GM12801 (cell line): ENCODE results near the gene PATZ1.

Experiments
- TF ChIP-seq, protein P1 (sequence below): IDR thresholded peaks from one replicate; pipeline ENCODE4 v1.5.1; 2011; ENCODE audit warnings: control low read depth; ENCODE audit not compliant: insufficient read length; ENCODE audit errors: extremely low read depth

Gene PATZ1

DNA sequence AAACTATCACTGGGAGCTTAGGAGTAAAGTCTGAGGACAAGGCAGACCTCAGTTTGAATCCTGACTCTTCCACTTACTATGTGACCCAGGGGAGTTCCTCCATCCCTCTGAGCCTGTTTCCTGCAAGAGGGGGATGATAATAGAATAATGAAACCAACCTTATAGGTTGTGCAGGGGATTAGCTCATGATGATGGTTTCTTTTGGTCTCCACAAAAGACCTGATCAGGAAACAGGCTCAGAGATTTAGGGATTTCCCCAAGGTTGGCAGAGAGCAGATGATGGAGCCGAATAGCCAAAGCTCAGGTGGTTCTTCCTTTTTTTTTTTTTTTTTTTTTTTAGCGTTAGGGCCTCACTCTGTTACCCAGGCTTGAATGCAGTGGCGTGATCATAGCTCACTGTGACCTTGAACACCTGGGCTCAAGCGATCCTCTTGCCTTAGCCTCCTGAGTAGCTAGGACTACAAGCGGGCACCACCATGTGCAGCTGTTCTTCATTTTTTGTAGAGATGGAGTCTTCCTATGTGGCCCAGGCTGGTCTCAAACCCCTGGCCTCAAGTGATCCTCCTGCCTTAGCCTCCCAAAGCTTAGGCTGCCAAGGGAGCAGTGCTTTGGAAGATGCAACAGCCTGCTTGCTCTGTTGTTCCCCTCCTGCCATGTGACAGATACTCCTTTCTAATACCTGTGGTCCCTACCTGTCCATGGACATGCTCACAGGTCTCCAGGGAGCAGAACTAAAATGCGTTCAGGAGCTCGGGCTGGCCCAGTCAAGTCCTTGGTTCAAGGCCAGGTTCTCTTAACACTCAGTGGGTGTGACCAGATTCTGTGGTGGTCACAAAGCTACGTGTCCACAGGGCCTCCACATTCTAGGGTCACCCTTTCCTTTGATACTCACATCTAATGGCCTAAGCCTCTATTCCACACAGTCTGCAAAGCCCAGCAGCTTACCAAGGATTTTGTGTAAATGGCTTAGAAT lies 22.3 kb downstream of the PATZ1 start:
- TF ChIP-seq, protein P1, sequence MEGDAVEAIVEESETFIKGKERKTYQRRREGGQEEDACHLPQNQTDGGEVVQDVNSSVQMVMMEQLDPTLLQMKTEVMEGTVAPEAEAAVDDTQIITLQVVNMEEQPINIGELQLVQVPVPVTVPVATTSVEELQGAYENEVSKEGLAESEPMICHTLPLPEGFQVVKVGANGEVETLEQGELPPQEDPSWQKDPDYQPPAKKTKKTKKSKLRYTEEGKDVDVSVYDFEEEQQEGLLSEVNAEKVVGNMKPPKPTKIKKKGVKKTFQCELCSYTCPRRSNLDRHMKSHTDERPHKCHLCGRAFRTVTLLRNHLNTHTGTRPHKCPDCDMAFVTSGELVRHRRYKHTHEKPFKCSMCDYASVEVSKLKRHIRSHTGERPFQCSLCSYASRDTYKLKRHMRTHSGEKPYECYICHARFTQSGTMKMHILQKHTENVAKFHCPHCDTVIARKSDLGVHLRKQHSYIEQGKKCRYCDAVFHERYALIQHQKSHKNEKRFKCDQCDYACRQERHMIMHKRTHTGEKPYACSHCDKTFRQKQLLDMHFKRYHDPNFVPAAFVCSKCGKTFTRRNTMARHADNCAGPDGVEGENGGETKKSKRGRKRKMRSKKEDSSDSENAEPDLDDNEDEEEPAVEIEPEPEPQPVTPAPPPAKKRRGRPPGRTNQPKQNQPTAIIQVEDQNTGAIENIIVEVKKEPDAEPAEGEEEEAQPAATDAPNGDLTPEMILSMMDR, result no peak

- TF ChIP-seq, protein P1, result no peak
These were observed 24.7 kb downstream of the PATZ1 start for GRCh38 chr22:31321421-31321820.

- TF ChIP-seq, protein P1, result no peak
These were observed 32.6 kb downstream of the PATZ1 start for GRCh38 chr22:31313366-31314147.

DNA sequence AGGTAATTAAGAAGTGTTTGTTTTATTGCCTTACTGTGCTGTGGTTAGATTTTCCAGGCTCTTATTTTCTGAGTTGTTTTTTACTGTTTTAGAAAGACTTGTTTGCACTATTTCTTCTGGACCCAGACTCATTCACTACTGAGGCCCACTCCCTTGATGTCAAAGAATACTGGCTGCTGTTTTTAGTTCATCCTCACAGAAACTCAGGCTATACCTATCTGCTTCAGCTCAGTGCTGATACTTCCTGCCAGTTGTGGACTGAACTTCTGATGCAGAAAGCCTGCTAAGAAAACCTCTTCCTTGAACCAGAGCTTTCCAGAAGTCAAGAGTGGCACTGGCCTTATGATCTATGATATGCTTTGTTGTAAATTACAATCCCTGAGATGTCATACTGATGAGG lies 38.0 kb downstream of the PATZ1 start:
- TF ChIP-seq, protein P1, result no peak

DNA sequence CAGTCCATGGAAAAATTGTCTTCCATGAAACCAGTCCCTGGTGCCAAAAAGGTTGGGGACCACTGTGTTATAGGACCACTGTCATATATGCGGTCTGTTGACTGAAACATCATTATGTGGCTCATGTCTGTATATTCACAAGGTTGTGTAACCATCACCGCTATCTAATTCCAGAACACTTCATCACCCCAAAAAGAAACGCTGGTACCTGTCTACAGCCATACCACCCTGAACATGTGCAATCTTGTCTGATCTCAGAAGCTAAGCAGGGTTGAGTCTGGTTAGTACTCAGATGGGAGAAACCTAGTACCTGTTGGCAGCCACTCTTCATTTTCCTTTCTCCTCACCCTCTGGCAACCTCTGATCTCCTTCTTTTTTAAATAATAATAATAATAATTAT lies 41.0 kb downstream of the PATZ1 start:
- TF ChIP-seq, protein P1, result no peak

DNA sequence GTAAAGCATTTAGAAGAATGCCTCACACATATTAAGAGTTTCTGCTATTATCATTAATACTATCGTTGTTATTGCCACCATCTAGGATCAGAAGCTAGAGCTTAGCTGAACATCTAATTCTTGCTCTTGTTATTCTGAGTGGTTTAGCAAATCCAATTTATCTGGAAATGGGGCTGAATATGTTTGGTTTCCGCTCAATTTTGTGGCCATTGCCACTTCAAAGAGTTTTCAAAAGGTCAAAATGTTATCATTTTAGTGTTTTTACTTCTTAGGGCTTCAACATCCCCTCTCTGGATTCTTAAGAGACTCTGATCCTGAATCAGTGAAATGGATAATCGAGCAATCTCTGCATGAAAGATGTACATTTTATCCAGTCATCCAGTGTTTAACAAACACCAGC lies 43.6 kb downstream of the PATZ1 start:
- TF ChIP-seq, protein P1, result no peak

- TF ChIP-seq, protein P1, result no peak
These were observed 44.1 kb downstream of the PATZ1 start for GRCh38 chr22:31302006-31302405.
